MM.1S (cell line): ENCODE measurements around the gene AFP.

Source experiments
- DNase-seq: peaks from one replicate; pipeline ENCODE4 v3.0.0-alpha.2; 2015
- H2AFZ ChIP-seq: fragments of 300-600 bp; sonication (generic); 2 replicates; pipeline ENCODE4 v1.6.0; 2016; ENCODE audit warnings: antibody characterized with exemption, low read length
- H3F3A ChIP-seq: fragments of 300-600 bp; sonication (generic); 2 replicates; pipeline ENCODE4 v1.6.1; 2016; ENCODE audit warnings: mild to moderate bottlenecking, antibody characterized with exemption, low read length, moderate library complexity, mixed read lengths; ENCODE audit not compliant: insufficient read depth
- H3K27ac ChIP-seq: fragments of 300-600 bp; sonication (generic); 2 replicates; pipeline ENCODE4 v1.5.1; 2016; ENCODE audit warnings: mild to moderate bottlenecking, low read length
- H3K27me3 ChIP-seq: fragments of 300-600 bp; sonication (generic); replicated peaks from 2 replicates; pipeline ENCODE4 v1.6.0; 2016; ENCODE audit warnings: low read length; ENCODE audit not compliant: insufficient read depth
- H3K36me3 ChIP-seq: fragments of 300-600 bp; sonication (generic); replicated peaks from 2 replicates; pipeline ENCODE4 v1.6.1; 2016; ENCODE audit warnings: mild to moderate bottlenecking, low read length, mixed read lengths; ENCODE audit not compliant: insufficient read depth
- H3K4me1 ChIP-seq: fragments of 300-600 bp; sonication (generic); 2 replicates; pipeline ENCODE4 v1.6.1; 2016; ENCODE audit warnings: low read length, mixed read lengths
- H3K4me2 ChIP-seq: fragments of 300-600 bp; sonication (generic); 2 replicates; pipeline ENCODE4 v1.6.0; 2016; ENCODE audit warnings: low read depth, low read length
- H3K4me3 ChIP-seq: fragments of 300-600 bp; sonication (generic); 2 replicates; pipeline ENCODE4 v1.5.1; 2016; ENCODE audit warnings: low read length, mixed read lengths
- H3K79me2 ChIP-seq: fragments of 300-600 bp; sonication (generic); 2 replicates; pipeline ENCODE4 v1.6.1; 2016; ENCODE audit warnings: mixed run types, low read length, mixed read lengths
- H3K9ac ChIP-seq: fragments of 300-600 bp; sonication (generic); 2 replicates; pipeline ENCODE4 v1.6.1; 2016; ENCODE audit warnings: low read length, mixed read lengths
- H3K9me2 ChIP-seq: fragments of 300-600 bp; sonication (generic); replicated peaks from 2 replicates; pipeline ENCODE4 v1.6.1; 2016; ENCODE audit warnings: mild to moderate bottlenecking, low read length, mixed read lengths; ENCODE audit not compliant: insufficient read depth
- H3K9me3 ChIP-seq: fragments of 300-600 bp; sonication (generic); replicated peaks from 2 replicates; pipeline ENCODE4 v1.6.1; 2016; ENCODE audit warnings: mild to moderate bottlenecking, low read length, mixed read lengths; ENCODE audit not compliant: insufficient read depth
- H4K20me1 ChIP-seq: fragments of 300-600 bp; sonication (generic); 2 replicates; pipeline ENCODE4 v1.6.1; 2016; ENCODE audit warnings: mild to moderate bottlenecking, low read length, moderate library complexity, mixed read lengths; ENCODE audit not compliant: insufficient read depth
- CTCF ChIP-seq: fragments of 300-600 bp; sonication (generic); IDR thresholded peaks from 2 replicates; pipeline ENCODE4 v1.5.1; 2016; ENCODE audit warnings: antibody characterized with exemption, low read length, mixed read lengths
- EZH2 ChIP-seq: fragments of 300-600 bp; sonication (generic); optimal IDR thresholded peaks from 2 replicates; pipeline ENCODE3; 2017; ENCODE audit warnings: low read depth, mild to moderate bottlenecking, antibody characterized with exemption, low read length, mixed read lengths
- EZH2phosphoT487 ChIP-seq: fragments of 300-600 bp; sonication (generic); IDR thresholded peaks from 2 replicates; pipeline ENCODE4 v1.6.1; 2018; ENCODE audit warnings: antibody characterized with exemption, low read length

AFP gene

GRCh38 chr4:73459048-73459421, 23.0 kb downstream of the AFP start:
- Histone ChIP-seq H2AFZ (no peak overlapping the region), H3K9me3 (no peaks in the 10 kb centered on the region), H4K20me1 (no peaks in the 10 kb centered on the region), H3K9ac (no peak overlapping the region), H3K4me1 (no peaks in the 10 kb centered on the region), H3K4me3 (no peak overlapping the region), H3K9me2 (no peaks in the 10 kb centered on the region), H3K79me2 (no peaks in the 10 kb centered on the region), H3K36me3 (no peaks in the 10 kb centered on the region), H3K4me2 (no peak overlapping the region), H3K27ac (no peak overlapping the region), H3F3A (no peaks in the 10 kb centered on the region), H3K27me3 (no peaks in the 10 kb centered on the region)
- no peak for TF ChIP-seq CTCF
- no peak for TF ChIP-seq EZH2phosphoT487
- no peak for TF ChIP-seq EZH2
- DNase-seq = no peak

- no peak overlapping the region for H2AFZ ChIP-seq
- H3K27me3 ChIP-seq = no peaks in the 10 kb centered on the region
- TF ChIP-seq EZH2 (no peak), CTCF (no peak), EZH2phosphoT487 (no peak)
- H3F3A ChIP-seq = no peaks in the 10 kb centered on the region
- no peaks in the 10 kb centered on the region for H3K36me3 ChIP-seq
- H3K27ac ChIP-seq = no peak overlapping the region
- DNase-seq = no peak
- no peaks in the 10 kb centered on the region for H3K9me3 ChIP-seq
- H4K20me1 ChIP-seq = no peaks in the 10 kb centered on the region
- H3K9me2 ChIP-seq = no peaks in the 10 kb centered on the region
- no peaks in the 10 kb centered on the region for H3K79me2 ChIP-seq
- H3K4me2 ChIP-seq = no peak overlapping the region
- no peak overlapping the region for H3K9ac ChIP-seq
- no peaks in the 10 kb centered on the region for H3K4me1 ChIP-seq
- no peak overlapping the region for H3K4me3 ChIP-seq
Measured at GRCh38 chr4:73460913-73461522, 25.0 kb downstream of the AFP start.

- Histone ChIP-seq H2AFZ (no peak overlapping the region), H3K4me2 (no peak overlapping the region), H3K36me3 (no peaks in the 10 kb centered on the region), H3K9me2 (no peaks in the 10 kb centered on the region), H3K27ac (no peak overlapping the region), H4K20me1 (no peaks in the 10 kb centered on the region), H3K27me3 (no peaks in the 10 kb centered on the region), H3K4me3 (no peak overlapping the region), H3F3A (no peaks in the 10 kb centered on the region), H3K9ac (no peak overlapping the region), H3K4me1 (no peaks in the 10 kb centered on the region), H3K79me2 (no peaks in the 10 kb centered on the region), H3K9me3 (no peaks in the 10 kb centered on the region)
- DNase-seq = no peak
- no peak for TF ChIP-seq CTCF
Measured at GRCh38 chr4:73468170-73468569, 32.1 kb downstream of the AFP start.

- Histone ChIP-seq H3K4me3 (no peak overlapping the region), H3K36me3 (no peaks in the 10 kb centered on the region), H3F3A (no peaks in the 10 kb centered on the region), H3K27ac (no peak overlapping the region), H4K20me1 (no peaks in the 10 kb centered on the region), H3K4me2 (no peak overlapping the region), H3K27me3 (no peaks in the 10 kb centered on the region), H3K9me3 (no peaks in the 10 kb centered on the region), H2AFZ (no peak overlapping the region), H3K9me2 (no peaks in the 10 kb centered on the region), H3K9ac (no peak overlapping the region), H3K4me1 (no peaks in the 10 kb centered on the region), H3K79me2 (no peaks in the 10 kb centered on the region)
- no peak for DNase-seq
- TF ChIP-seq EZH2 (no peak), CTCF (no peak), EZH2phosphoT487 (no peak)
Measured at GRCh38 chr4:73470728-73471127, 34.7 kb downstream of the AFP start.
